GM12891 (cell line): ENCODE results near the gene JAM2. TPM values are rescaled to one million over a fixed set of nuclear protein-coding genes. Genes with fewer than 3 reads are reported as not detected.

Source experiments
- DNase-seq: peaks from one replicate; pipeline ENCODE4 v3.0.0; 2011; ENCODE audit warnings: low spot score; ENCODE audit not compliant: insufficient read length
- FAIRE-seq: peaks from 2 replicates; lab custom pipeline; 2011; peaks lifted over from hg19 to GRCh38; lab: Jason Lieb, UNC
- PAX5 ChIP-seq: IDR thresholded peaks from 2 replicates; pipeline ENCODE4 v1.6.1; 2011; ENCODE audit warnings: low read length, moderate library complexity, mild to moderate bottlenecking; ENCODE audit not compliant: insufficient read depth, severe bottlenecking
- POLR2A ChIP-seq: IDR thresholded peaks from 2 replicates; pipeline ENCODE4 v1.6.1; 2011; ENCODE audit warnings: low read depth, low read length, control low read depth
- POLR2AphosphoS5 ChIP-seq: IDR thresholded peaks from 2 replicates; pipeline ENCODE4 v1.6.1; 2011; ENCODE audit warnings: low read depth, low read length, control low read depth
- POU2F2 ChIP-seq: IDR thresholded peaks from 2 replicates; pipeline ENCODE4 v1.6.1; 2011; ENCODE audit warnings: low read depth, mild to moderate bottlenecking, control low read depth, low read length, moderate library complexity
- SPI1 ChIP-seq: IDR thresholded peaks from 2 replicates; pipeline ENCODE4 v1.6.1; 2011; ENCODE audit warnings: low read depth, low read length, control low read depth
- TAF1 ChIP-seq: IDR thresholded peaks from 2 replicates; pipeline ENCODE4 v1.6.1; 2011; ENCODE audit warnings: low read depth, low read length, control low read depth
- polyA plus RNA-seq: library from polyadenylated mRNA; unstranded; fragments of >200 nt; gene quantifications from one replicate; pipeline ENCODE4 v1.2.1, GENCODE V29; 2012; ENCODE audit warnings: low read depth, missing spikeins, inconsistent platforms; ENCODE audit not compliant: missing spikeins

Gene JAM2
- polyA plus RNA-seq: 3.9 TPM

GRCh38 chr21:25638660-25639550 is at the start of gene JAM2:
Gene JAM2 (plus strand): TSS chr21:25639258. CDS start chr21:25639822, 564 bp downstream.
- peak; percentile 67 for FAIRE-seq
- TF ChIP-seq POLR2A (no peak), POU2F2 (no peak), TAF1 (no peak), SPI1 (no peak), POLR2AphosphoS5 (no peak), PAX5 (no peak)
- DNase-seq: peak; percentile 53

- FAIRE-seq (no peak), DNase-seq (no peak)
- TF ChIP-seq POLR2AphosphoS5 (0 out of 2 replicates have a peak, but pooled peaks have one; percentile 34), POU2F2 (no peak)
These were observed 49.2 kb upstream of the JAM2 start for GRCh38 chr21:25589887-25590286.

GRCh38 chr21:25607151-25608043 is 31.7 kb upstream of the JAM2 start, which contains the start of gene MRPL39:
Gene MRPL39 (minus strand): TSS chr21:25607481. CDS start chr21:25607475, 6 bp downstream.
- FAIRE-seq (peak; percentile 94), DNase-seq (peak; percentile 83)
- TF ChIP-seq POU2F2 (peak; percentile 95), POLR2AphosphoS5 (peak; percentile 91), SPI1 (0 out of 2 replicates have a peak, but pooled peaks have one; percentile 16), PAX5 (peak; percentile 52), POLR2A (peak; percentile 88), TAF1 (peak; percentile 99)

GRCh38 chr21:25608044-25608737 is 30.9 kb upstream of the JAM2 start:
- DNase-seq (peak; percentile 39), FAIRE-seq (peak; percentile 95)

GRCh38 chr21:25614441-25614840 is 24.6 kb upstream of the JAM2 start:
- DNase-seq (no peak), FAIRE-seq (no peak)
- TF ChIP-seq PAX5: no peak
- TF ChIP-seq SPI1: no peak
- no peak for TF ChIP-seq POLR2A
- TF ChIP-seq TAF1: no peak
- TF ChIP-seq POU2F2: no peak
- TF ChIP-seq POLR2AphosphoS5: no peak

More at GRCh38 chr21:25608044-25608737, 30.9 kb upstream of the JAM2 start:
- TF ChIP-seq POLR2AphosphoS5: no peak
- no peak for TF ChIP-seq PAX5
- no peak for TF ChIP-seq SPI1
- no peak for TF ChIP-seq TAF1
- 0 out of 2 replicates have a peak, but pooled peaks have one; percentile 16 for TF ChIP-seq POU2F2
- no peak for TF ChIP-seq POLR2A

GRCh38 chr21:25615880-25616279 is 23.2 kb upstream of the JAM2 start:
- no peak for DNase-seq
- FAIRE-seq: no peak
- no peak for TF ChIP-seq SPI1
- TF ChIP-seq PAX5: no peak
- TF ChIP-seq POLR2A: no peak
- TF ChIP-seq TAF1: no peak
- TF ChIP-seq POU2F2: no peak
- no peak for TF ChIP-seq POLR2AphosphoS5

GRCh38 chr21:25619198-25619597 is 19.9 kb upstream of the JAM2 start:
- no peak for FAIRE-seq
- DNase-seq: no peak
- TF ChIP-seq POU2F2 (no peak), POLR2AphosphoS5 (no peak), POLR2A (no peak), SPI1 (no peak), PAX5 (no peak), TAF1 (no peak)

- FAIRE-seq: no peak
These were observed 14.5 kb upstream of the JAM2 start for GRCh38 chr21:25624511-25624910.

More at GRCh38 chr21:25624511-25624910, 14.5 kb upstream of the JAM2 start:
- no peak for DNase-seq
- TF ChIP-seq TAF1 (no peak), POU2F2 (no peak), PAX5 (no peak), SPI1 (no peak), POLR2A (no peak), POLR2AphosphoS5 (no peak)
